SK-N-MC (cell line): ENCODE results near the gene AP5M1.

Experiments
- DNase-seq: peaks from one replicate; pipeline ENCODE4 v3.0.0-alpha.2; 2011; ENCODE audit warnings: low read depth, low spot score
- H3K27ac ChIP-seq: fragments of 200-600 bp; sonication (generic); 2 replicates; pipeline ENCODE4 v1.5.1; 2016; ENCODE audit warnings: mixed run types
- H3K36me3 ChIP-seq: fragments of 200-600 bp; sonication (generic); 2 replicates; pipeline ENCODE4 v1.6.1; 2017; ENCODE audit warnings: antibody characterized with exemption, low read length, mixed read lengths; ENCODE audit not compliant: insufficient read depth
- H3K4me3 ChIP-seq: fragments of 200-600 bp; sonication (generic); 2 replicates; pipeline ENCODE4 v1.5.1; 2016
- H3K9ac ChIP-seq: fragments of 200-600 bp; sonication (generic); 2 replicates; pipeline ENCODE4 v1.8.0; 2017; ENCODE audit warnings: mixed run types, mixed read lengths; ENCODE audit not compliant: insufficient read length
- H3K9me3 ChIP-seq: fragments of 200-600 bp; sonication (generic); 2 replicates; pipeline ENCODE4 v1.6.1; 2017; ENCODE audit warnings: low read depth, mild to moderate bottlenecking, antibody characterized with exemption, low read length, moderate library complexity, mixed read lengths
- EZH2 ChIP-seq: fragments of 200-600 bp; sonication (generic); IDR thresholded peaks from one replicate; pipeline ENCODE4 v1.6.1; 2017; ENCODE audit warnings: antibody characterized with exemption
- FOXP2 ChIP-seq: optimal IDR thresholded peaks from 2 replicates; pipeline ENCODE3; 2011; ENCODE audit warnings: mild to moderate bottlenecking, moderate library complexity; ENCODE audit not compliant: insufficient read depth; ENCODE audit errors: extremely low read length, control extremely low read depth
- POLR2AphosphoS5 ChIP-seq: IDR thresholded peaks from 2 replicates; pipeline ENCODE4 v1.6.1; 2012; ENCODE audit warnings: mild to moderate bottlenecking, low read depth, low read length, borderline replicate concordance

AP5M1 gene

GRCh38 chr14:57345106-57345505 lies 76.3 kb downstream of the AP5M1 start:
- TF ChIP-seq FOXP2, result no peak
- TF ChIP-seq POLR2AphosphoS5, result no peak
- TF ChIP-seq EZH2, result no peak
- Histone ChIP-seq H3K36me3 (no peaks in the 10 kb centered on the region), H3K9me3 (no peaks in the 10 kb centered on the region), H3K27ac (no peak overlapping the region), H3K9ac (no peak overlapping the region), H3K4me3 (no peak overlapping the region)
- DNase-seq, result no peak

- no peak overlapping the region for H3K27ac ChIP-seq
Measured at GRCh38 chr14:57346741-57347140, 78.0 kb downstream of the AP5M1 start.

More at GRCh38 chr14:57346741-57347140, 78.0 kb downstream of the AP5M1 start:
- DNase-seq, result no peak
- Histone ChIP-seq H3K36me3 (no peaks in the 10 kb centered on the region), H3K4me3 (no peak overlapping the region), H3K9ac (no peak overlapping the region), H3K9me3 (no peaks in the 10 kb centered on the region)
- TF ChIP-seq EZH2 (no peak), FOXP2 (no peak), POLR2AphosphoS5 (no peak)
